Fibroblast of the conjunctiva (primary cell): Measurements from ENCODE around the gene CHFR.
"Not testable (repeated sequence)": the region's sequence is repeated elsewhere in the genome, so short reads cannot be mapped to it uniquely, and the experiment has no call there.

Experiments
- DNase-seq: peaks from one replicate; pipeline ENCODE4 v3.0.0-alpha.2; 2010; ENCODE audit warnings: low read depth

The CHFR gene

DNA sequence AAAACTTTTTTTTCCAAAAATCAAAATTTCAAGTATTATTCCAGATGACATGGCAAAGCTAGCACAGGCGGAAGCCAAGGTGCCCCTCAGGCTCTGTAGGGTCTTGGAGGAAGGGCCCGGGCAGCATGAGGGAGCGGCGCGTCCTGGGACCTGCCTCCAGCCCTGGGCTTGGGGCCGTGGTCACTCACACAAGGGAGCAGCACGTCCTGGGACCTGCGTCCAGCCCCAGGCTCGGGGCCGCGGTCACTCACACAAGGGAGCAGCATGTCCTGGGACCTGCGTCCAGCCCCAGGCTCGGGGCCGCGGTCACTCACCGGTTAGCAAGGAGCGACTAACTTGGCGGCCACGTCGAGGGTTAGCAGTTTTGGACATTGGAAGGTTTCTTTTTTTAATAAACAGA, 46.9 kb downstream of the CHFR start:
- DNase-seq = no peak

DNA sequence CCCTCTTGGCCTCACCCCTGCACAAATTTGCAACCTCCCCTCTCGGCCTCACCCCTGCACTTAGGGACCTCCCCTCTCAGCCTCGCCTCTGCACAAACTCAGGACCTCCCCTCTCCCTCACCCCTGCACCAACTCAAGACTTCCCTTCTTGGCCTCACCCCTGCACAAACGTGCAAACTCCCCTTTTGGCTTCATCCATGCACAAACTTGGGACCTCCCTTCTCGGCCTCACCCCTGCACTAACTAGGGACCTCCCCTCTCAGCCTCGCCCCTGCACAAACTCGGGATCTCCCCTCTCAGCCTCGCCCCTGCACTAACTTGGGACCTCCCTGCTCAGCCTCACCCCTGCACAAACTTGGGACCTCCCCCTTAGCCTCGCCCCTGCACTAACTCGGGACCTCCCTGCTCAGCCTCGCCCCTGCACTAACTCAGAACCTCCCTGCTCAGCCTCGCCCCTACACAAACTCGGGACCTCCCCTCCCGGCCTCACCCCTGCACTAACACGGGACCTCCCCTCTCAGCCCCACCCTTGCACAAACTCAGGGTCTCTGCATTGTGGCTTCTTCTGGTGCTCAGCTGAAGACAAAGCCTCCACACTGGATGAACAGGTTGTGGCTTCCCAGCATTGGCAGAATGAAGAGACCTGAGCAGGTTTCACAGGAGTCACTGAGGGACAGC, 47.7 kb downstream of the CHFR start:
- DNase-seq = no peak

DNA sequence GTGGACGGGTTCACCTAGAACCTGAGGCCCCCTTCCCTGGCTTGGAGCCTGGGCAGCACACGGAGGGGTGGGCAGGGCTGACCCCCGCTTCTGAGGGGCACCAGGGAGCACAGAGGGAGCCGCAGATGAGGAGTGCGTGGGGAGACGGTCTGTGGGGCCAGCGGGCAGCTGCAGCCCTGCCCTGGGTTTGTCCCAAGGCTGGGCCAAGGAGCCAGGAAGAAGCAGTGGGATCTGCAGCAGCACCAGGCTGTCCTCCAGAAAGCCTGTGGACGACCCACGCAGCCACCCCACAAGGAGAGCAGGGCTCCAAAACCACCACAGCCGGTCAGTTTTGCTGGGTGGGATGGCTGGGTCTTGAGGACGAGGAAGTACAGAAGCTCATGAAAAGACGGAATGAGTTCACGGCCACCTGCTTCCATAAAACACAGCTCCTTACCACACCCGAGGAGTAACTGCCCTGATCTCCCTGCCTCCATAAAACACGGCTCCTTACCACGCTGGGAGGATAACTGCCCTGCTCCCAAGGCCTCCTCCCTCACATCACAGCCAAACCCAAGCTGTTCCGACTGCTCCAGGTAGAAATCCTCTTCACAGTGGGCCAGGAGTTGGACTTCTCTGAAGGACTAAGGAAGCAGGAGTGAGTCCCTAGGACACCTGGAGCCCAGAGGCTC, 48.9 kb downstream of the CHFR start:
- no peak for DNase-seq

DNA sequence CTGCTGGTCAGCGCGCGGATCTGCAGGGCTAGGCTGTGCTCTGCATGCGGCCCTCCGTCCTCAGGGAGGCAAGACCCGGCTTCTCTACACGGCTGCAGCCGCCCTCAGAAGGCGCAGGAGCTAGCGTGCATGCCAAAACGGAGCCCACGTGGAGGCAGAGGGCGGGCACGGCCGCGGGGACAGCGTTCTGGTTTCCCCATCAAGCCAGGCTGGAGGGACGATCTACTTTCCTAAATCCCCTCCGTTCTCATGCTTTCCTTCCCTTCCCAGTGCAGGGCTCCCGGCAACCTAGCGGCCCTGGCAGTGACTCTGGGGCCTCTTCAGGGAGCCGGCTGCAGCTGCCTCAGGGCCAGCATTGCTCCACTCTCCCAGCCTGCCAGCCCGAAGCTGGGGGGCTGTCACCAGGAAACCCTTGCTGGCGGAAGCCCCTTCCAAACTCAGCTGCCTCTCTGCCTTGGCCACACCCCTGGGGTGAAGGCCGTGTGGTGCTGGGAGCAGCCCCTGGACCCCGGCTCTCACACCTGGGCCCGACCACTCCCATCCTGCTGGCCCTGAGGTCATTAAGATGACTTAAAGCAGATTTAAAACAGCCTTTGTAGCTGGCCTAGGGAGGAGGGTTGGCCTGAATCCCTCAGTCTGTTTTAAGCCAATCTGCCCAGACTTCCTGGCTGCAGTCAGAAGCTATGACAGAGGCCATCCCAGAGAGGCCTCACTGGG, 49.6 kb downstream of the CHFR start:
- no peak for DNase-seq

DNA sequence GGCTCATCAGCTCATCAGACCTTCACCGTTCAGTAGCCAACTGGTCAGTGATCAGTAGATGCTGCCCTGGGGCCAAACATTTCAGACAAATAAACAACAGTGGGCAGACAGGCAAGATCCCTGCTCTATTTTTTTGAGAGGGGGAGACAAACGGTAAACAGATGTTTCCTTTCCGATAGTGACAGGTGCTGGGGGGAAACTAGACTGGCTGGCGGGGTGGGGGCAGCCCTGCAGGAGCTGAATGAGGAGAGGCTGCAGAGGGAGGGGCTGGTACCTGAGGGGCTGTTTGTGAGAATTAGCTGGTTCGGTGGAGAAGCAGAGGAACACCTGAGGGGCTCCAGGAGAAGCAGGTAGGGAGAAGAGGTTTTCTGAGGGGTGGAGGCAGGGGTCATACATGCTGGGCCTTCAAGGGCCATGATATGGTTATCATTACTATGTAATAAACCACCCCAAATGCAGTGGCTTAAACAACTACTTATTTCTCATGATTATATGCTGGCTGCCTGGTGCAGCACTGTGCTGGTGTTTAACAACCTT, 50.5 kb downstream of the CHFR start:
- DNase-seq = no peak

DNA sequence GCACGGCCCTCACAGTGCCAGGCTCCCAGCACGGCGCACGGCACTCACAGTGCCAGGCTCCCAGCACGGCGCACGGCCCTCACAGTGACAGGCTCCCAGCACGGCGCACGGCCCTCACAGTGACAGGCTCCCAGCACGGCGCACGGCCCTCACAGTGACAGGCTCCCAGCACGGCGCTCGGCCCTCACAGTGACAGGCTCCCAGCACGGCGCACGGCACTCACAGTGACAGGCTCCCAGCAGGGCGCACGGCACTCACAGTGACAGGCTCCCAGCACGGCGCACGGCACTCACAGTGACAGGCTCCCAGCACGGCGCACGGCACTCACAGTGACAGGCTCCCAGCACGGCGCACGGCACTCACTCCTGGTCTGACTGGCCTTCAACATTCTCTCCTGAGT, 51.2 kb downstream of the CHFR start:
- not testable (repeated sequence) for DNase-seq

DNA sequence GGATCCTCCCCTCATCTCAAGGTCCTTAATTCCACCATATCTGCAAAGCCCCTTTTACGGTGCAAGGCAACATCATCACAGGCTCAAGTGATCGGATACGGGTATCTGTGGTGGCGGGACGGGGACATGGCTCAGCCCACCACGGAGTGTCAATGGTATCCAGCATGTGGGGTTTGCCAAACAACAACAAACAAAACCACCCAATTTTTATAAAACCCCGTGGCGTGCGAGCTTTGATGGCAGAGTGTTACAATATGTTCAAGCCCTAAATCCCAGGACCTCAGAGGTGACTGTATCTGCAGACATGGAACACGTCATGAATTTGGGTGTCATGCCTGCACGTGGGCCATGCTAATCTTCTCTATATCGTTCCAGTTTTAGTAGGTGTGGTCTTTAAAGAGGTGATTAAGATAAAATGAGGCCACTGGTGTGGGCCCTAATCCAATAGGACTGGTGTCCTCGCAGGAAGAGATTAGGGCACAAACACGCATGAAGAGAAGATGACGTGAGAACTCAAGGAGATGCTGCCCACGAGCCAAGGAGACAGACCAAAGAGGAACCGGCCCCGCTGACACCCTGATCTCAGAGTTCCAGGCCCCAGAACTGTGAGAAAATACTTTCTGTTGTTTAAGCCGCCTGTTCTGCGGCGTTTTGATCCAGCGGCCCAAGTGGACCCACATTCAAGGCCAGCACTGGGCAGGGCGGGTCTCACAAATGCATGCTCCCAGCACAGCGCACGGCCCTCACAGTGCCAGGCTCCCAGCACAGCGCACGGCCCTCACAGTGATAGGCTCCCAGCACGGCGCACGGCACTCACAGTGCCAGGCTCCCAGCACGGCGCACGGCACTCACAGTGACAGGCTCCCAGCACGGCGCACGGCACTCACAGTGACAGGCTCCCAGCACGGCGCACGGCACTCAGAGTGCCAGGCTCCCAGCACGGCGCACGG, 52.1 kb downstream of the CHFR start:
- no peak for DNase-seq

DNA sequence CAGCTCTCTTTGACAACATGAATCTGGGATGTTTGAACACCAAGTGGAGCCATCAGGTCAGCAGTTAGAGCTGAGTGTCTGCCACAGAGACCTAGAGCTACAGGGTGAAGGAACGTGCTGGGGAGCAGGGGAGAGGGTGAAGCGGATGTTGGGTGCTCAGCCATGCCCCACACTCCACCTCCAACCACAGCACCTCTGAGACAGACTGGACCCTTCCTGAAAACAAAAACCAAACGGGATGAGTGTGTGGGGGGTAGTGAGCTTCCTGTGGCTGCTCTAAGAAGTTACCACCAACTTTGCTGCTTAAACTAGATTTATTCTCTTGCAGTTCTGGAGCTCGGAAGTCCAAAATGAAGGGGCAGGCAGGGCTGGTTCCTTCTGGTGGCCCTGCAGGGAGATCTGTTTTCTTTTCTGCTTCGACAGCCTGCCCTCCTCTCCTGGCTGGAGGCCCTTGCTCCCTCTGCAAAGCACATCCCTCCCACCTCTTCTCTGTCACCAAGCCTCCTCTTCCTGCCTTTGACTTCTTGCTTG, 53.2 kb downstream of the CHFR start:
- no peak for DNase-seq

DNA sequence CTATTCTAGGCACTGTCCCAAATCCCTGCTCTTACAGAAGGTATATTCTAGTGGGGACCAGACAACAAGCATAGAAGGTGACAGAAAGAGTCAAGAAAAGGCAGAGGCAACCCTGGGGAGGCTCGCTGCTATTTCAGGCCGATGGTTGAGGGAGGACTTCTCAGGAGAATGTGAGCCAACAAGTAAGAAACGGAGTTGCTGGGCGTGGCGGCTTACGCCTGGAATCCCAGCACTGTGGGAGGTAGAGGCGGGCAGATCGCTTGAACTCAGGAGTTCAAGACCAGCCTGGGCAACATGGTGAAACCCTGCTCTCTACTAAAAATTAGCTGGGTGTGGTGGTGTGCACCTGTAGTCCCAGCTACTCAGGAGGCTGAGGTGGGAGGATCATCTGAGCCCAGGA, 54.1 kb downstream of the CHFR start:
- no peak for DNase-seq

DNA sequence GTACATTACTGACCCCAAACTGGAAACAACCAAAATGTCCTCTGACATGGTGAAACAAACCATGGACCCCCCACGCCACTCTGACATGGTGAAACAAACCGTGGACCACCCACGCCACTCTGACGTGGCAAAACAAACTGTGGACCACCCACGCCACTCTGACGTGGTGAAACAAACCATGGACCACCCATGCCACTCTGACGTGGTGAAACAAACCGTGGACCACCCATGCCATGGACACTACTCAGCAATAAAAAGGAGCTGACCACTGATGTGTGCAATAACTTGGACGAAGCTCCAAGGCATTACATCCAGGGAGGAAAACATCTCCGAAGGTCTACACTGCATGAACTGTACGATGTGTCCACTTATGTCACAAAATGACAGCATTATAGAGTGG, 55.6 kb downstream of the CHFR start:
- DNase-seq = no peak

DNA sequence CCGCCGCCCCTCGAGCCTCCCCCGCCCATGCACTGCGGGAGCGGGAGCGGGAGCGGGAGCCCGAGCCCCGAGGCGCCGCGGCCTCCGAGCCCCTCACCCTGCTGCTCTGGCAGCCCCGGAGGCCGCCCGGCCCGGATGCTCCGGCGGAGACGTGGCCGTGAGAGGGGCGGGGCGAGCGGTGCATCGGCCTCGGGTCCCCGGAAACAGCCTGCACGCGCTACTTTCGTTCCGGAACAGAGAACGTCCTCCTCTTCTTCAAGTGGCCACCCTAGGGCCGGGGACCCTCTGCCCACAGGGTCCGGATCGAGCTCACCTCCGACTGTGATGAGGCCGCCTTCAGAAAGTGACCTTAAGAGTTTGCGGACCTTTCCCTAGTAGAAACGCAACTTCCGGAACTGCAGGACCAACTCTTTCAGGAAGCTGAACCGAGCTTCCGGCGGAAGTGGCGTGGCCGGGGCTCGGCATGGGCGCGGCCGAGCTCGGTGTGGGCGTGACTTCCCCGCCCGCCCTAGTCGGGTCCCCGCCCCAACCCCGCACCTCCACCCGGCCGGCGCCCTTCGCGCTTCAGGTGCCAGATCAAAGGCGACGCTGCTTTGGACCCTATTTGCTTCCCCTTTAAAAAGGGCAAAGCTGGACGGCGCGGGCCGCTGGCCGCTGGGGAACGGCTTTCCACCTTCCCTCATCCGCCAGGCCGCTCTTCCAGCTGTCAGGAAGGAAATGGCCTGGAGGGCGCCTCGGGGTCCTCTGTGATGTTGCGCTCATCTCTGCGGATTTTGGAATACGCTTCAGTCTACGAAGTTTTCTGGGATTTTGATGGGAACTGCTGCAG, 58.5 kb downstream of the CHFR start, which contains the start of gene GOLGA3:
Gene GOLGA3 (minus strand): TSS at position 164 of the 829 bp plus-strand sequence. CDS start 6,741 bp downstream, outside the sequence.
- peak; percentile 90 for DNase-seq

DNA sequence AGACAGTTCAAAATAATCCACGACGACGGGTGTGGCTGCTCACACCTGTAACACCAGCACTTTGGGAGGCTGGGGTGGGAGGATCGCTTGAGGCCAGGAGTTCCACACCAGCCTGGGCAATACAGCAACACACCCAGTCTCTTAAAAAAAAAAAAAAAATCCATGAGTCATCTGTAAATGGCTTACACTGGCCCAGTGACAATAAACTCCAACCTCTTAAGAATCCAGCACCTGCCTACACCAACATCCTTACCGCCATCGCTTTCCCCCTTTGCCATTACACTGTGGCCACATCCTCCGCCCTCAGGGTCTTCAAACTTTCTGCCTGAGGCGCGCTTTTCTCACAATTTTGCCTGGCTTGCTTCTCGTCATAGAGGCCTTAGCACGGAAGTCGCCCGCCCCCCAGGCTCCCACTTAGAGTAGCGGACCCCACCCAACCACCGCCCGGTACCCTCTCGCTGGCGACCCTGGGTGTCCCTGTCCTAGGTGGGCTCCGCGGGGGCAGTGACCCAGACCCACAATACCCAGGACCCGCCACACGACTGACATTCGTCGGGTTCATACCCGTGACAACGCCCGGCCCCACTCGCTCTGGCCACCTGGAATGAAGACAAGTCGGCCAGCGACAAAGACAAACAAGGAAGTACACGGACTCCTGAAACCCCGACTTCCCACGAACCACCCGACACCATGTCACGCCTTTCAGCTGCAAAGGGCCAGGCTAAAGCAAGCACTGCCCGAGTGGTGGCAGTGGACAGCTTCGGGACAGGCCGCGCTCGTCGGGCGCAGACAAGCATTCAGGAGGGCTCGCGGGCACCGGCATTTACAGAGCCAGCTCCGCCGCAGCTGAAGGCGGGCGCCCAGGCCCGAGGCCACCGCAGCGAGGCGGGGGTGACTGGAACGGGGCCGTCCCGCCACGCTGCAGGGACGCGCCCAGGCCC, 59.4 kb downstream of the CHFR start:
- DNase-seq = peak; percentile 40

DNA sequence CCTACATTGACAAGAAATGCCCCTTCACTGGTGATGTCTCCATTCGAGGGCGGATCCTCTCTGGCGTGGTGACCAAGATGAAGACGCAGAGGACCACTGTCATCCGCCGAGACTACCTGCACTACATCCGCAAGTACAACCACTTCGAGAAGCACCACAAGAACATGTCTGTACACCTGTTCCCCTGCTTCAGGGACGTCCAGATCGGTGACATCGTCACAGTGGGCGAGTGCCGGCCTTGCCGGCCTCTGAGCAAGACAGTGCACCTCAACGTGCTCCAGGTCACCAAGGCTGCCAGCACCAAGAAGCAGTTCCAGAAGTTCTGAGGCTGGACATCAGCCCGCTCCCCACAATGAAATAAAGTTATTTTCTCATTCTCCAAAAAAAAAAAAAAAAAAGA, 61.5 kb downstream of the CHFR start:
- no peak for DNase-seq

DNA sequence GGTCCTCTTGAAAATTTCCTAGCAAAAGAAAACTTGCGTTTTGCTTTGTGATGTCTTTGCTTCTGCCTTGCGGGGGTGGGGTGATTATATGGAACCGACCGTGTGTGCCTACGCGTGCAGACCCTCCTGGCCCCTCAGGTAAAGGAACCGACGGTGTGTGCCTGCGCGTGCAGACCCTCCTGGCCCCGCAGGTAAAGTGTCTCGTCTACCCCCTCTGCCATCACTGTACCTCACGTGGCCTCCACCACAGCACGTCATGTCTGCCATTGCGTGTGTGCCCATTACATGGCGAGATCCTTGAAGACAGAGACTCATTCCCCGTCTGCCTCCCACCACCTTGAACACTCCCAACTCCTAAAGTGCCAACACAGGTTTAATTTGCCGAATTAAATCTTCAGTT, 62.3 kb downstream of the CHFR start:
- no peak for DNase-seq

DNA sequence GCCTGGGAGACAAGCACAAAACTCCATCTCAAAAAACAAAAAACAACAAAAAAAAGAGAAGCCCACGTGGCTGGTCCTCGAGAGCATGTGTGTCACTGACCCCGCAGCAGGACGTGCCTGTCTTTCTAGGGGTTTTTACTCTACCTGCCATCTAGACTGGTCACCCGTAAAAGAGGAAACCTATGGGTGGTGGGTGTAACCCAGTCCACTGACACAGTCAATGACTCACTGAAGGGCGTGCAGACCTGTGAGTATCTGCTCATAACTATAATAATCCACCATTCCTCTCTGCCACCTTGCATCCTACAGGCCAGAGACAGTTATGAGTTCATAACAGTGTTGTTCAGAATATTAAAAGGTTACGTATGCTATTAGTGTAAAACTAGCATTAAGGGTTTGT, 63.4 kb downstream of the CHFR start:
- DNase-seq = no peak

DNA sequence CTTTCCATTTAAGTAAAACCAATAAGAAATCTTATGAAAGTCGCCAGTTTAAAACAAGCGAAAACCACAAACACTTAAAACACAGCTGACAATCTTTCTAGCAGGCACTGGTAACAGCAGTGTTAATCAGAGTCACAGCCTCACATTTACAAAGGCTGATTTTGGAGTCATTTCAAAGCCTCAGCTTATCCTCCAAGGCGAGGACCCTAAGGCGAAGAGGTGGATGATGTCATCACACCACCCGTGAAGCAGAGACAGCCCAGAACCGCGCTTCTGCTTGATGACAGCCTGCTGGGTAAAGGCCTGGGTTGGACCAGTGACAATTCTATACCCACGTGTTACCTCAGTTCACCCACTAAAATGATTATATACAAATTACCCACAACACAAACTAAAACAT, 68.8 kb downstream of the CHFR start:
- DNase-seq = no peak

DNA sequence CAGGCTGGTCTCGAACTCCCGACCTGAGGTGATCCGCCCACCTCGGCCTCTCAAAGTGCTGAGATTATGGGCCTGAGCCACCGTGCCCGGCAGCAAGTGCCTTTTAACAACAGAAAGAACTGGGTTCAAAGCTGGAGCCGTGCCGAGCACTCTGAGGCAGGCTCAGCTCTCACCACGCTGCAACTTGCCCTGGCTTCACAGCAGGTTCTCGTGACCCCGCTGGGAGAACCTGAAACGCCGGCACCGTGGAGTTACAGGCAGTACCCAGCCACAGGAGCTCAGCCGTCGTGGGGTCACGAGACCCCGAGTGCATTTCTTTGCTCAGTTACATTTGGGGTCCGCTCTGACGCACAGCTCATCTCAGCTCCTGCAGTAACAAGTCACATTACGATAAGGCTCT, 73.2 kb downstream of the CHFR start:
- DNase-seq = no peak

DNA sequence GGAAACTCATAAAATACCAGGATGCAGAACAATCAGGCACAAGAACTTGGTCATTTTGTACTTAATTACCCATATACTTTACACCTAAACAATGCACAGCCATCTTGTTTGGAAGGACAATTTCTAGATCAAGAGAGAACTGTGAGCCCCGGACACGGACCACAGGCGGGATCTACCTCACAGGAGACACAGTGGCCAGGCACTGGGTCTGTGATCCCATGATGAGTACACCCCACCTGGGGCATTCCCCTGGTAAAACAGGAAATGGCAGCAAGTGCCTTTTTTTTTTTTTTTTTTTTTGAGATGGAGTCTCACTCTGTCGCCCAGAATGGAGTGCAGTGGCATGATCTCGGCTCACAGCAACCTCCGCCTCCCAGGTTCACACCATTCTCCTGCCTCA, 74.0 kb downstream of the CHFR start:
- DNase-seq = no peak

DNA sequence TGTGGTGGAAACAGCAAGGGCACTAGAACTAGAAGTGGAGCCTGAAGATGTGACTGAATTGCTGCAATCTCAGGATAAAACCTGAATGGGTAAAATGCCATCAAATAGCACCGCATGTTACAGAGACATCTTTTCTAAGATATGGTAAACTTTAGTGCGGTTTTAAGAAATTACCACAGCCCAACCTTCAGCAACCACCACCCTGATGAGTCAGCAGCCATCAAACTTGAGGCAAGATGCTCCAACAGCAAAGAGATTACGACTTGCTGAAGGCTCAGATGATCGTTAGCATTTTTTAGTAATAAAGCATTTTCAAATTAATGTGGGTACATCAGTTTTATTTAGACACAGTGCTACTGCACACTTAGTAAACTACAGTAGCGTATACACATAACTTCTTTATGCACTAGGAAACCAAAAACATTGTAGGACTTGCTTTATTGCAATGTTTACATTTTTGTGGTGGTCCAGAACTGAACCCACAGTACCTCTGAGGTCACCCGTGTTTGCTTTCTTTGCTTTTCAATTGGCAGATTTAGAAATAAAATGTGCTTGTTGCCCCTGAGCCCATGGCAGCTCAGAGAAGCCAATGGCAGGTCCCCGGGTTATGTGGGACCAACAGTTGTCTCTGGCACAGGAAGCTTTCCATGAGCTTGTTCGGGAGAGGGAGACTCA, 74.6 kb downstream of the CHFR start:
- no peak for DNase-seq
